ACC112 (cell line): ENCODE data around the gene MAN2A2.

Source experiments
- H2AFZ ChIP-seq: fragments of 200-600 bp; sonication (generic); one replicate; pipeline ENCODE4 v1.6.0; 2017; ENCODE audit warnings: antibody characterized with exemption, low read length; ENCODE audit not compliant: unreplicated experiment
- H3K27ac ChIP-seq: fragments of 200-600 bp; sonication (generic); 2 replicates; pipeline ENCODE4 v1.5.1; 2014; ENCODE audit warnings: low read depth, mild to moderate bottlenecking, antibody characterized with exemption, low read length, moderate library complexity
- H3K27me3 ChIP-seq: fragments of 200-600 bp; sonication (generic); 2 replicates; pipeline ENCODE4 v1.6.1; 2014; ENCODE audit warnings: mild to moderate bottlenecking, antibody characterized with exemption, low read length, moderate library complexity, mixed read lengths; ENCODE audit not compliant: insufficient read depth
- H3K36me3 ChIP-seq: fragments of 200-600 bp; sonication (generic); 2 replicates; pipeline ENCODE4 v1.6.1; 2016; ENCODE audit warnings: mild to moderate bottlenecking, antibody characterized with exemption, low read length, moderate library complexity, mixed read lengths; ENCODE audit not compliant: insufficient read depth
- H3K4me1 ChIP-seq: fragments of 200-600 bp; sonication (generic); one replicate; pipeline ENCODE4 v1.6.1; 2016; ENCODE audit warnings: low read length, mixed read lengths; ENCODE audit not compliant: insufficient read depth, unreplicated experiment, control insufficient read depth
- H3K4me3 ChIP-seq: fragments of 200-600 bp; sonication (generic); 2 replicates; pipeline ENCODE4 v1.5.1; 2014; ENCODE audit warnings: mild to moderate bottlenecking, low read depth, low read length
- H3K79me2 ChIP-seq: fragments of 200-600 bp; sonication (generic); one replicate; pipeline ENCODE4 v1.6.0; 2016; ENCODE audit warnings: low read length; ENCODE audit not compliant: control insufficient read depth, unreplicated experiment, insufficient read depth

MAN2A2 gene

DNA sequence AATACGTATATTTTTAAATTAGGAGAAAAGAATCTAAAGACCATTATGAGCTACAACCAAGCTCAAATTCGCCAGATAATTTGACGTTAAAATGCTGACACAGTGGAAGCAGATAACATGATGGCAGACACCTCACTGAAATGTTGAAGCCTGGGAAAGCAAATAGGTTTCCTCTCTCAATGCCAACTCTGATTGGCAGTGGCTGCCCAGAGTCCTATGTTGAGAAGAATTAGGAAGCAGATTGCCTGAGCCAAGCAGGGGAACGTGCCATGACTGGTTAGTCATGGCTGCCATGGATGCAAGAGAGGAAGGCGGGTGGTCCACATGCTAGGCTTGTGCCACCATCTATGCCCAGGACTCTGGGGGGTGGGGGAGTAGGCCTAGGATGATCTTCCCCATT, 35.2 kb downstream of the MAN2A2 start:
- Histone ChIP-seq H3K4me3 (no peak overlapping the region), H3K27ac (no peak overlapping the region), H2AFZ (no peak overlapping the region), H3K4me1 (peaks cover 16% of the 10 kb centered on the region), H3K36me3 (peaks cover 17% of the 10 kb centered on the region; the same call in 1 of the 2 replicates), H3K27me3 (no peaks in the 10 kb centered on the region), H3K79me2 (peaks cover 23% of the 10 kb centered on the region)

DNA sequence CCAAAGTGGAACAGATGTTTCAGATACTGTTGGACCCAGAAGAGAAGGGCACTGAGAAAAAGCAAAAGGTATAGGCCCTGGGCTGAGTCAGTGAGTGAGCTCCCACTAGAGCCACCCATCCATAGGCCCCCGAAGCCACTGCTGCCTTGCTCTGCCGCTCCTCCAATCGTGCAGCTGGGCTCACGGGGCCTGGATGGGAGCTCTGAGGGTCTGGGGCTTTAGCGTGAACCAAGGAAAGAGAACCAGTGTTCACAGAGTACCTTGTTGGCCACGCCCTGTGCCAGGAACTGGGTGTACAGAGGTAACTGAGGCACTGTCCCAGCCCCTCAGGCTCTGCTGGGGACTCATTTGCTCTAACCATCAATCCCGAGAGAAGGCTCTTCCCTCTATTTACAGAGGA, 36.7 kb downstream of the MAN2A2 start:
- Histone ChIP-seq H2AFZ (no peak overlapping the region), H3K79me2 (peaks cover 23% of the 10 kb centered on the region), H3K36me3 (peaks cover 22% of the 10 kb centered on the region; the same call in 1 of the 2 replicates), H3K27ac (no peak overlapping the region), H3K4me1 (peaks cover 12% of the 10 kb centered on the region), H3K27me3 (no peaks in the 10 kb centered on the region), H3K4me3 (no peak overlapping the region)

DNA sequence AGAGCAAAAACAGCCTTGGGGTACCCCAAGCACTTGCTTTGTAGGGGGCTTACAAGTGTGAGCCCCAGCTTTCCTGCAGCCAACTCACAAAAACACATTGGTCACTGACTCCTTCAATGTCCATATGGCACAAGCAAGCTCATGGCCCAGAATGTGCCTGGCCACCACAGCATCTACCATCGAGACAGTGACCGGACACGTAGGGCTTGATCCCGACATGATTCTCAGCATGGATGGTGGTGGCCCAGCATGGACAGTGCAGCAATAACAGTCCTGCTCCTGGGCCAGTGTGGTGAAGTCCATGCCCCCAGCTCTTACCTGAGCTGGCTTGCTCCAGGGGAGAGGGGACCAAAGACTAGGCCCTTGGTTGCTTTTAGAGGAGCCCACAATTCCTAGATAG, 37.9 kb downstream of the MAN2A2 start:
- Histone ChIP-seq H3K36me3 (peaks cover 26% of the 10 kb centered on the region; the same call in 1 of the 2 replicates), H3K27me3 (no peaks in the 10 kb centered on the region), H3K4me1 (peaks cover 10% of the 10 kb centered on the region), H3K79me2 (peaks cover 16% of the 10 kb centered on the region), H3K27ac (no peak overlapping the region), H3K4me3 (no peak overlapping the region), H2AFZ (no peak overlapping the region)

DNA sequence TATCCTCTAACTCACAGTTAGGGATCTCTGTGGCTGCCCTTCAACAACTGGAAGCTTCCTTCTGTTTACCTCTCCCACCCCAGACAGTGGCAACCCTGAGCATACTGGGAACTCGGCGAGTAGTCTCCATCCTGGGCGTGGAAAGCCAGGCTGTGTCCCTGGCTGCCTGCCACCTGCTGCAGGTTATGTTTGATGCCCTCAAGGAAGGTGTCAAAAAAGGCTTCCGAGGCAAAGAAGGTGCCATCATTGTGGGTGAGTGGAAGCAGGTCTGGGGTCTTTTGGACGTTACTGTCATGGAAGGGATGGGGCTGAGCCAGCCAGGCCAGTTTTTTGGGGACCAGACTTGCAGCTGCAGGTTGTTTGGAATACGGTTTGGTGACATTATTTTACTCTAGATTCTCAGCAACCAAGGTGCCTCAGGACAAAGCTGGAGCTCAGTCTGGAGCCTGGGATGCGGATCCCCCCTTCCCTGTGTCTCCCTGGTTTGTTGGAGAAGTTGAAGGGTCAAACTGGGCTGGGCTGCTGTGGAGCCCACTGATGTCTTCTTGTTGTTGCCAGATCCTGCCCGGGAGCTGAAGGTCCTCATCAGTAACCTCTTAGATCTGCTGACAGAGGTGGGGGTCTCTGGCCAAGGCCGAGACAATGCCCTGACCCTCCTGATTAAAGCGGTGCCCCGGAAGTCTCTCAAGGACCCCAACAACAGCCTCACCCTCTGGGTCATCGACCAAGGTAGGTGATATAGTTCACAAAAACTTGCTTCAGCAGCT, 39.4 kb downstream of the MAN2A2 start:
- peaks cover 6% of the 10 kb centered on the region for H3K79me2 ChIP-seq
- H3K36me3 ChIP-seq = peaks cover 36% of the 10 kb centered on the region; the same call in 1 of the 2 replicates
- H2AFZ ChIP-seq = no peak overlapping the region
- H3K4me1 ChIP-seq = no peaks in the 10 kb centered on the region
- no peak overlapping the region for H3K4me3 ChIP-seq
- no peak overlapping the region for H3K27ac ChIP-seq
- no peaks in the 10 kb centered on the region for H3K27me3 ChIP-seq

DNA sequence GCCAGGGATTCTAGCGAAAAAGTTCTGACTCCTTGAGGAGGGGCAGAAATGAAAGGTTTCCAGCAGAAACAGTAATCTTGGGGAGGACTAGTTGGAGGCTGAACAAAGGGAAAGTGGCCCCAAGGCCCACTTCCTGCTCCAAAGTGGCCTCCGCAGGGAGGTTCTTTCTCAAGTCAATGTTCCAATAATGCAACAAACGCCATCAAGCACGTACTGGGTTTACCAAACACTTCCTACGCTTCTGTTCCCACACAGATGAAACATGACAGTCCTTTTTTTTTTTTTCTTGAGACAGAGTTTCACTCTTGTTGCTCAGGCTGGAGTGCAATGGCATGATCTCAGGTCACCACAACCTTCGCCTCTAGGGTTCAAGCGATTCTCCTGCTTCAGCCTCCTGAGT, 42.0 kb downstream of the MAN2A2 start:
- Histone ChIP-seq H2AFZ (no peak overlapping the region), H3K4me3 (no peak overlapping the region), H3K27me3 (no peaks in the 10 kb centered on the region), H3K27ac (no peak overlapping the region), H3K79me2 (no peaks in the 10 kb centered on the region), H3K36me3 (peaks cover 35% of the 10 kb centered on the region; the same call in 1 of the 2 replicates), H3K4me1 (peaks cover 8% of the 10 kb centered on the region)

DNA sequence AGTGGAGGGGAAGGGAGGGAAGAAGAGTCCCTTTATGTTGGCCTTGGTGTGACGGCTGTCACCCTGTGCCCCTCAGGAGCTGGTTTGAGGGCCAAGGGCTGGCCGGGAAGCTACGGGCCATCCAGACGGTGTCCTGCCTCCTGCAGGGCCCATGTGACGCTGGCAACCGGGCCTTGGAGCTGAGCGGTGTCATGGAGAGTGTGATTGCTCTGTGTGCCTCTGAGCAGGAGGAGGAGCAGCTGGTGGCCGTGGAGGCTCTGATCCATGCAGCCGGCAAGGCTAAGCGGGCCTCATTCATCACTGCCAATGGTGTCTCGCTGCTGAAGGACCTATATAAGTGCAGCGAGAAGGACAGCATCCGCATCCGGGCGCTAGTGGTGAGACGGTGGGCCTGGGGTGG, 43.4 kb downstream of the MAN2A2 start:
- H2AFZ ChIP-seq = no peak overlapping the region
- H3K79me2 ChIP-seq = no peaks in the 10 kb centered on the region
- peaks cover 8% of the 10 kb centered on the region for H3K4me1 ChIP-seq
- no peaks in the 10 kb centered on the region for H3K27me3 ChIP-seq
- peaks cover 40% of the 10 kb centered on the region; the same call in 1 of the 2 replicates for H3K36me3 ChIP-seq
- H3K27ac ChIP-seq = no peak overlapping the region
- H3K4me3 ChIP-seq = no peak overlapping the region

DNA sequence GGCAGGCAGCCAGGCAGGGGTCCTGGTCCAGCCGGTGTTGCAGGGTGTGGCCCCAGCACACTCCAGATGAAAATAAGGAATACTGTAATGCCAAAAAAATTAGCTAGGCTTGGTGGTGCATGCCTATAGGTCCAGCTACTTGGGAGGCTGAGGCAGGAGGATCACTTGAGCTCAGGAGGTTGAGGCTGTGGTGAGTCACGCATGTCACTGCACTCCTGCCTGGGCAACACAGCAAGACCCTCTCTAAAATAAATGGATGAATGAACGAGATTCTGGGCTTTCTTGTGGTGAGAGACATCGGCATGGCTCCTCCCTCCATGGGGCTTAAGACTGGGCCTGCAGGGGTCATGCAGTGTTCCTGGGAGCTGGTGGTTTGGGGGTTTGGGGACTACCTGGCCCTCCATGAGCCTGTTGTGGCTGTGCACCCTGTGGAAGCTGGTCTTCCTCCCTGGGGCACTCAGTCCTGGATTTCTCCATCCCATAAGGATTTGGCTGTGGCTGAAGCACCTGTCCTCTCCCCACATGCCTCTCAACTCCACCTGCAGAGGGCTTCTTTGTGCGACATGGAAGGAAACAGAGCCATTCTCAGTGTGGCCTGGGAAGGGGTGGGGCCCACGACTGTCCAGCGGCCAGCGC, 44.0 kb downstream of the MAN2A2 start:
- Histone ChIP-seq H3K36me3 (peaks cover 45% of the 10 kb centered on the region; the same call in 1 of the 2 replicates), H3K79me2 (no peaks in the 10 kb centered on the region), H3K27ac (no peak overlapping the region), H3K27me3 (no peaks in the 10 kb centered on the region), H3K4me1 (peaks cover 8% of the 10 kb centered on the region), H2AFZ (no peak overlapping the region), H3K4me3 (no peak overlapping the region)

DNA sequence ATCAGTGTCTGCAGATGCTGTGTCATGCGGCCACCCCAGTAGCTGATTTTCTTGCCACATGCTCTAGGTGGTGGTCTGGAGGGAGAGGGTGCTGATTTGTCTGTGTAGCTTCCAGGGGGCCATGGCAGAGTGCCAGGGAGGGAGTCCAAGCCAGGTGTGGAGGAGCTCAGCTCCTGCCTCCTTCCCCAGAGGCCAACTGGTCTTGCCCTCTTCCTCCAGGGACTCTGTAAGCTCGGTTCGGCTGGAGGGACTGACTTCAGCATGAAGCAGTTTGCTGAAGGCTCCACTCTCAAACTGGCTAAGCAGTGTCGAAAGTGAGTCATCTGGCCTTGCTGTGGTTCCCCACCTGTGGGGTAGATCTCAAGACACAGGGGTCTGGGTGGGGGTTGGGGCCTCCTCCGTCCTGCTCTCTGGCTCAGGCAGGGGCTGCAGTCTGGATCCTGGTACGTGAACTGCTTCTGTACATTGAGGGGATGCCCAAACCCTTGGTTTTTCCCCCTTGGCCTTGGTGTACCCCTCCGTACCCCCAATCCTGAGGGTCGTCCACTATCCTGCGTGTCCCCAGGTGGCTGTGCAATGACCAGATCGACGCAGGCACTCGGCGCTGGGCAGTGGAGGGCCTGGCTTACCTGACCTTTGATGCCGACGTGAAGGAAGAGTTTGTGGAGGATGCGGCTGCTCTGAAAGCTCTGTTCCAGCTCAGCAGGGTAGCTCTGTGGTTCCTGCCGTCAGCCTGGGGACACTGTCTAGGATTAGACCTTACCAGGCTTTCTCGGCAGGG, 44.7 kb downstream of the MAN2A2 start:
- peaks cover 8% of the 10 kb centered on the region for H3K4me1 ChIP-seq
- no peak overlapping the region for H3K4me3 ChIP-seq
- H2AFZ ChIP-seq = no peak overlapping the region
- H3K27ac ChIP-seq = no peak overlapping the region
- H3K79me2 ChIP-seq = no peaks in the 10 kb centered on the region
- peaks cover 41% of the 10 kb centered on the region; the same call in 1 of the 2 replicates for H3K36me3 ChIP-seq
- H3K27me3 ChIP-seq = no peaks in the 10 kb centered on the region

DNA sequence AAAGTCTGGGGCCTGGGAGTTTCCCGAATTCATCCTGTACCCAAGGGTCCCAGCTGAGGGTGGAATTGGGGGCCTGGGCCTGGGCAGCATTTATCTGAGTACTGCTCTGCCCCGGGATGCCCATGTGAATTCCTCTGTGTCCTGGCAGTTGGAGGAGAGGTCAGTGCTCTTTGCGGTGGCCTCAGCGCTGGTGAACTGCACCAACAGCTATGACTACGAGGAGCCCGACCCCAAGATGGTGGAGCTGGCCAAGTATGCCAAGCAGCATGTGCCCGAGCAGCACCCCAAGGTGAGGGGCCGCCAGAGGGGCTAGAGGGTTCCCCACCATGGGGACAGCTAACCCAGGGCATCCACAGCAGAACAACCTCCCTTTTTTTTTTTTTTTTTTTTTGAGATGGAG, 45.4 kb downstream of the MAN2A2 start:
- H3K79me2 ChIP-seq = no peaks in the 10 kb centered on the region
- no peak overlapping the region for H3K27ac ChIP-seq
- peaks cover 41% of the 10 kb centered on the region; the same call in 1 of the 2 replicates for H3K36me3 ChIP-seq
- H3K4me1 ChIP-seq = peaks cover 8% of the 10 kb centered on the region
- no peak overlapping the region for H2AFZ ChIP-seq
- H3K27me3 ChIP-seq = no peaks in the 10 kb centered on the region
- H3K4me3 ChIP-seq = no peak overlapping the region

DNA sequence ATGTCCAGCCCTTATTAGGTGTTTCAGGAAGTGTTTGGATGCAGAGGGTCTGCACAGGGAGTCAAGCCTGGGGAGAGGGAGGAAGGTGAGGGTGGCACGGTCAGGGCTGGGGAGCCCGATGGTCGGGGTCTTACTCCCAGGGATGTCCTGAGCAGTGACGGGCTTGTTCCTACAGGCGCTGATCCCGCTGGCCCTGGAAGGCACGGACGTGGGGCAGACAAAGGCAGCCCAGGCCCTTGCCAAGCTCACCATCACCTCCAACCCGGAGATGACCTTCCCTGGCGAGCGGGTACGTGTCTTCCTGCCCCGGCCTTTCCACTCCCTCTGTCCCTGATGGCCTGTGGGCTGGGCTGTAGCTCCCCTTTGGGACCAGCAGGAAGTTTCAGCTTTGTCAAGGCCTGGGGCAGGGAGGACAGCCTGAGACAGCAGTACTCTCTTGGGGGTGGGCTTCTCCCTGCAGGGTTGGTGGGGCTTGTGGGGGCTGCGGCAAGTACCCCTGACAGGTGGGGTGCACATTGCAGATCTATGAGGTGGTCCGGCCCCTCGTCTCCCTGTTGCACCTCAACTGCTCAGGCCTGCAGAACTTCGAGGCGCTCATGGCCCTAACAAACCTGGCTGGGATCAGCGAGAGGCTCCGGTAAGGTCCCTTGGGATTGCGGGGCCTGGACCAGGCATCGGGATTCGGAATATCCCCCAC, 47.0 kb downstream of the MAN2A2 start:
- no peaks in the 10 kb centered on the region for H3K79me2 ChIP-seq
- H3K27ac ChIP-seq = peak overlapping the region; percentile 34; the same call in 1 of the 2 replicates
- H3K27me3 ChIP-seq = no peaks in the 10 kb centered on the region
- no peak overlapping the region for H3K4me3 ChIP-seq
- H3K4me1 ChIP-seq = peaks cover 8% of the 10 kb centered on the region
- peaks cover 33% of the 10 kb centered on the region; the same call in 1 of the 2 replicates for H3K36me3 ChIP-seq
- no peak overlapping the region for H2AFZ ChIP-seq
